ENCODE measurements around the gene EXOC6B.

Gene EXOC6B

DNA sequence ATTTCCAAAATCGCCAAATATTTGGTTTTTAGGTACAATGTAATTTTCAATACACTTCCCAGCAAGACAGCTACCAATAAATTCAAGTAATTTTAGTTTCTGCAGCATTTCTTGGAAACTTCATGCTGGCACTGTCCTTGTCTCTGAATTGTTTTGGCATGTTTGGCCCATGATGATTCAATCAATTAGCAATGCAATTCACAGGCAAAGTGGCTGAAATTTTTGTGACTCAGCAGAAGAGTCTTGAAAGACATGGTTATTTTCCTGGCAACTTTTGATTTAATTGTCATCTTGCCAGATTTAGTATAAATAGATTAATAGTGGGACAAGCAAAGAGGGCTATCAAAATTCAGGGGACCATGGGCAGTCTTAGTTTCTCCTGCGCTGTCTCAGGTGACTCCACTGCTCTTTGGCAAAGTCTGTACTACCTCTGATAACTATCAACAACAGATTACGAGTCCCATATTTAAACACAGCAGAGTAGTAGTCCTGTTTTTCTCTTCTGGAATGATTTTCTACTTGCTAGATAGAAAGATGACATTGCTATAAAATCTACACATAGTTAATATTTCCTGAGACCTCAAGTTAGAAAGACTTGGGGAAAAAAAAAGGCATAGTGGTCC lies 589.3 kb downstream of the EXOC6B start:
- TF ChIP-seq, protein P1, sequence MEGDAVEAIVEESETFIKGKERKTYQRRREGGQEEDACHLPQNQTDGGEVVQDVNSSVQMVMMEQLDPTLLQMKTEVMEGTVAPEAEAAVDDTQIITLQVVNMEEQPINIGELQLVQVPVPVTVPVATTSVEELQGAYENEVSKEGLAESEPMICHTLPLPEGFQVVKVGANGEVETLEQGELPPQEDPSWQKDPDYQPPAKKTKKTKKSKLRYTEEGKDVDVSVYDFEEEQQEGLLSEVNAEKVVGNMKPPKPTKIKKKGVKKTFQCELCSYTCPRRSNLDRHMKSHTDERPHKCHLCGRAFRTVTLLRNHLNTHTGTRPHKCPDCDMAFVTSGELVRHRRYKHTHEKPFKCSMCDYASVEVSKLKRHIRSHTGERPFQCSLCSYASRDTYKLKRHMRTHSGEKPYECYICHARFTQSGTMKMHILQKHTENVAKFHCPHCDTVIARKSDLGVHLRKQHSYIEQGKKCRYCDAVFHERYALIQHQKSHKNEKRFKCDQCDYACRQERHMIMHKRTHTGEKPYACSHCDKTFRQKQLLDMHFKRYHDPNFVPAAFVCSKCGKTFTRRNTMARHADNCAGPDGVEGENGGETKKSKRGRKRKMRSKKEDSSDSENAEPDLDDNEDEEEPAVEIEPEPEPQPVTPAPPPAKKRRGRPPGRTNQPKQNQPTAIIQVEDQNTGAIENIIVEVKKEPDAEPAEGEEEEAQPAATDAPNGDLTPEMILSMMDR (conservative IDR thresholded peaks at IDR 0.05; ENCODE audit: low read length), result no peak
- DNase-seq (ENCODE audit: low read depth), result peak; percentile 93
- no peak overlapping the region for H3K4me3 ChIP-seq (ENCODE audit: low read length)

- no peak overlapping the region for H3K4me3 ChIP-seq (ENCODE audit: low read length)
- DNase-seq (ENCODE audit: low read depth), result peak; percentile 37
- TF ChIP-seq, protein P1 (conservative IDR thresholded peaks at IDR 0.05; ENCODE audit: low read length), result no peak
These were observed 590.1 kb downstream of the EXOC6B start for GRCh38 chr2:72235497-72236415.

DNA sequence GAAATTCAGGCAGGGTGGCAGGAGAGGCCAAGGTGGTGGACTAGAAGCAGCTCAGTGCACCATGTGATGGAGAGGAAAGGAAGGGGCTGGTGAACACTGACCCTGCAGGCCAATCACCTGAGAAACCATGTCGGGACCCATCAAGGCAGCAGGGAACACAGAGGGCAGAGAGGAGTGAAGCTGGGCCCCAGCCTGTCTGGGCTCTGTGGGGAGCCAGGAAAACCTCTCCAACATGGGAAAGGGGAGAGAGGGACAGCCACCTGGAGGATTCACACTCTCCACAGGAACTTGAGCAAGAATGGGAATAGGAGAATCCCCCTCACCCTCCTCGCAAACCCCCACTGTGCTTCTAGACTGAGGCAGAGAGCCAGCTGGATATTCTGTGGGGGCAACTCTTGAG lies 592.6 kb downstream of the EXOC6B start:
- no peak overlapping the region for H3K4me3 ChIP-seq (ENCODE audit: low read length)
- TF ChIP-seq, protein P1 (conservative IDR thresholded peaks at IDR 0.05; ENCODE audit: low read length), result no peak
- no peak for DNase-seq (ENCODE audit: low read depth)

- DNase-seq (ENCODE audit: low read depth), result peak; percentile 87
- H3K4me3 ChIP-seq (ENCODE audit: low read length), result no peak overlapping the region; the same call in 1 of the 2 replicates
- TF ChIP-seq, protein P1 (conservative IDR thresholded peaks at IDR 0.05; ENCODE audit: low read length), result no peak
These were observed 602.8 kb downstream of the EXOC6B start for GRCh38 chr2:72222829-72223564.

- TF ChIP-seq, protein P1 (conservative IDR thresholded peaks at IDR 0.05; ENCODE audit: low read length), result no peak
- no peak for DNase-seq (ENCODE audit: low read depth)
- no peak overlapping the region for H3K4me3 ChIP-seq (ENCODE audit: low read length)
These were observed 605.7 kb downstream of the EXOC6B start for GRCh38 chr2:72220170-72220569.

GRCh38 chr2:72214429-72215143 lies 611.2 kb downstream of the EXOC6B start:
- TF ChIP-seq, protein P1 (conservative IDR thresholded peaks at IDR 0.05; ENCODE audit: low read length), result no peak
- peak; percentile 76 for DNase-seq (ENCODE audit: low read depth)
- H3K4me3 ChIP-seq (ENCODE audit: low read length), result no peak overlapping the region

All from AG10803 (cell line).